Erythroblast (primary cell): ENCODE measurements around the gene NEMP1.

Source experiments
- DNase-seq, 2 experiments: peaks; one replicate each; lab custom pipeline; 2025; lab: John Stamatoyannopoulos, UW
- GATA1 ChIP-seq: IDR thresholded peaks from 2 replicates; pipeline ENCODE4 v1.6.1; 2011; ENCODE audit warnings: low read depth, mild to moderate bottlenecking, control low read depth, low read length, moderate library complexity
- POLR2A ChIP-seq: IDR thresholded peaks from 2 replicates; pipeline ENCODE4 v1.6.1; 2011; ENCODE audit warnings: mild to moderate bottlenecking, low read length

Gene NEMP1

GRCh38 chr12:57112492-57113294, 34.1 kb upstream of the NEMP1 start:
- no peak for DNase-seq
- TF ChIP-seq GATA1: no peak
- no peak for TF ChIP-seq POLR2A

- peak; percentile 88 to 91 for DNase-seq
- TF ChIP-seq POLR2A (peak; percentile 85), GATA1 (no peak)
Measured at GRCh38 chr12:57111031-57111734, 32.6 kb upstream of the NEMP1 start, which contains the start of gene STAT6. Gene STAT6 (minus strand): TSS chr12:57111362. CDS start chr12:57108278, 3,084 bp downstream.

- DNase-seq: peak; percentile 61 to 68
- no peak for TF ChIP-seq POLR2A
- TF ChIP-seq GATA1: no peak
Measured at GRCh38 chr12:57110104-57111030, 31.8 kb upstream of the NEMP1 start.

GRCh38 chr12:57109207-57110103, 30.9 kb upstream of the NEMP1 start:
- no peak for DNase-seq

GRCh38 chr12:57107456-57108155, 29.0 kb upstream of the NEMP1 start:
- DNase-seq: no peak
- TF ChIP-seq GATA1: no peak
- no peak for TF ChIP-seq POLR2A

More at GRCh38 chr12:57109207-57110103, 30.9 kb upstream of the NEMP1 start:
- TF ChIP-seq GATA1 (no peak), POLR2A (no peak)

GRCh38 chr12:57106021-57106708, 27.6 kb upstream of the NEMP1 start:
- no peak for TF ChIP-seq GATA1
- no peak for TF ChIP-seq POLR2A
- DNase-seq: no peak

GRCh38 chr12:57105011-57105753, 26.6 kb upstream of the NEMP1 start:
- TF ChIP-seq POLR2A (no peak), GATA1 (no peak)
- DNase-seq: no peak

- TF ChIP-seq GATA1 (no peak), POLR2A (no peak)
- no peak for DNase-seq
Measured at GRCh38 chr12:57104292-57104910, 25.8 kb upstream of the NEMP1 start.

- TF ChIP-seq POLR2A: no peak
- no peak for TF ChIP-seq GATA1
- DNase-seq: no peak
Measured at GRCh38 chr12:57103856-57104255, 25.3 kb upstream of the NEMP1 start.
